HL-60 (cell line): ENCODE results near the gene PSMC3IP.
A peak's percentile ranks its signal among the peaks of the same experiment; 100 is the strongest.

Experiments
- SPI1 ChIP-seq: IDR thresholded peaks from 2 replicates; pipeline ENCODE4 v1.6.1; 2012; ENCODE audit warnings: low read depth, mild to moderate bottlenecking, borderline replicate concordance
- TF ChIP-seq, protein P1 (sequence below): IDR thresholded peaks from one replicate; pipeline ENCODE4 v1.5.1; 2011; ENCODE audit warnings: low read length, control low read depth, inconsistent platforms; ENCODE audit not compliant: insufficient read depth
- TF ChIP-seq, protein P2 (sequence below): IDR thresholded peaks from 2 replicates; pipeline ENCODE4 v1.6.1; 2012; ENCODE audit warnings: low read depth; ENCODE audit not compliant: insufficient replicate concordance

DNA sequence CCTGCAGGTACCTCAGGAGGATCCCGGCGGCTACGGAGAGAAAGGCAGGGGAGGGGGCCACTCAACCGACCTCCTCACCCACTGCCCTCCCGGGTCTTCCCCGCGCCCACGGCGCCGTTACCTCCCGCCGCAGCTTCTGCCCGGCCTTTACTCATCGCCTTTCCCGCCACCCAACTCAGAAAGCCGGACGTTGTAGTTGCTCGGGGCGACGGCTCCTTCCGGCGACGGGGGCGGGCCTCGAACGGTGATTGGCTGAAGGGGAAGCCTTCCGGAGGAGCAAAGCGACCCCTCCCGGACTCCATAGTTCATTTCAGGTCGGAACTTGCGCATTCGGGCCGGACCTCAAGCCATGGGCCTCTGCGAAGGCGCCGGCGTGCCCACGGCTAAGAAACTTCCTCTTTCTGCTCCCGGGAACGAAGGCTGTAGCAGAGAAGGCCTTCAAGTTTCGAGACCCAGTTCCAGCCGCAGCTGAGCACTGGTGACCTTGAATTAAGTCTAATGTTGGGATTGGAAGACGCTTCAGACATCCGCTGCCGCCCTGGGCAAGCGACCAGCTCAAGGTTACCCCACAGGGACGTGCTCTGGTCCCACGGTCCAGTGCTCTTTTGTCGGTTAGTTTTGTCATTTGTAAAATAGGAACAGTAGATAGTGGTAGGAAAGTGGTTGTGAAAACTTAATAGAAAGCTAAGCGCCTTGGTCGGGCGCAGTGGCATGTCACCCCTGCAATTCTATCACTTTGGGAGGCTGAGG lies at the start of gene PSMC3IP:
- TF ChIP-seq, protein P1, sequence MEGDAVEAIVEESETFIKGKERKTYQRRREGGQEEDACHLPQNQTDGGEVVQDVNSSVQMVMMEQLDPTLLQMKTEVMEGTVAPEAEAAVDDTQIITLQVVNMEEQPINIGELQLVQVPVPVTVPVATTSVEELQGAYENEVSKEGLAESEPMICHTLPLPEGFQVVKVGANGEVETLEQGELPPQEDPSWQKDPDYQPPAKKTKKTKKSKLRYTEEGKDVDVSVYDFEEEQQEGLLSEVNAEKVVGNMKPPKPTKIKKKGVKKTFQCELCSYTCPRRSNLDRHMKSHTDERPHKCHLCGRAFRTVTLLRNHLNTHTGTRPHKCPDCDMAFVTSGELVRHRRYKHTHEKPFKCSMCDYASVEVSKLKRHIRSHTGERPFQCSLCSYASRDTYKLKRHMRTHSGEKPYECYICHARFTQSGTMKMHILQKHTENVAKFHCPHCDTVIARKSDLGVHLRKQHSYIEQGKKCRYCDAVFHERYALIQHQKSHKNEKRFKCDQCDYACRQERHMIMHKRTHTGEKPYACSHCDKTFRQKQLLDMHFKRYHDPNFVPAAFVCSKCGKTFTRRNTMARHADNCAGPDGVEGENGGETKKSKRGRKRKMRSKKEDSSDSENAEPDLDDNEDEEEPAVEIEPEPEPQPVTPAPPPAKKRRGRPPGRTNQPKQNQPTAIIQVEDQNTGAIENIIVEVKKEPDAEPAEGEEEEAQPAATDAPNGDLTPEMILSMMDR: peak; percentile 3
- TF ChIP-seq, protein P2, sequence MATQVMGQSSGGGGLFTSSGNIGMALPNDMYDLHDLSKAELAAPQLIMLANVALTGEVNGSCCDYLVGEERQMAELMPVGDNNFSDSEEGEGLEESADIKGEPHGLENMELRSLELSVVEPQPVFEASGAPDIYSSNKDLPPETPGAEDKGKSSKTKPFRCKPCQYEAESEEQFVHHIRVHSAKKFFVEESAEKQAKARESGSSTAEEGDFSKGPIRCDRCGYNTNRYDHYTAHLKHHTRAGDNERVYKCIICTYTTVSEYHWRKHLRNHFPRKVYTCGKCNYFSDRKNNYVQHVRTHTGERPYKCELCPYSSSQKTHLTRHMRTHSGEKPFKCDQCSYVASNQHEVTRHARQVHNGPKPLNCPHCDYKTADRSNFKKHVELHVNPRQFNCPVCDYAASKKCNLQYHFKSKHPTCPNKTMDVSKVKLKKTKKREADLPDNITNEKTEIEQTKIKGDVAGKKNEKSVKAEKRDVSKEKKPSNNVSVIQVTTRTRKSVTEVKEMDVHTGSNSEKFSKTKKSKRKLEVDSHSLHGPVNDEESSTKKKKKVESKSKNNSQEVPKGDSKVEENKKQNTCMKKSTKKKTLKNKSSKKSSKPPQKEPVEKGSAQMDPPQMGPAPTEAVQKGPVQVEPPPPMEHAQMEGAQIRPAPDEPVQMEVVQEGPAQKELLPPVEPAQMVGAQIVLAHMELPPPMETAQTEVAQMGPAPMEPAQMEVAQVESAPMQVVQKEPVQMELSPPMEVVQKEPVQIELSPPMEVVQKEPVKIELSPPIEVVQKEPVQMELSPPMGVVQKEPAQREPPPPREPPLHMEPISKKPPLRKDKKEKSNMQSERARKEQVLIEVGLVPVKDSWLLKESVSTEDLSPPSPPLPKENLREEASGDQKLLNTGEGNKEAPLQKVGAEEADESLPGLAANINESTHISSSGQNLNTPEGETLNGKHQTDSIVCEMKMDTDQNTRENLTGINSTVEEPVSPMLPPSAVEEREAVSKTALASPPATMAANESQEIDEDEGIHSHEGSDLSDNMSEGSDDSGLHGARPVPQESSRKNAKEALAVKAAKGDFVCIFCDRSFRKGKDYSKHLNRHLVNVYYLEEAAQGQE: peak; percentile 13
- TF ChIP-seq SPI1: no peak
